GM19438 (cell line): ENCODE data around the gene KLK4.
"Not testable (repeated sequence)": the region's sequence is repeated elsewhere in the genome, so short reads cannot be mapped to it uniquely, and the experiment has no call there.

Source experiments
- ATAC-seq: cut with Tn5 transposase; IDR thresholded peaks from one replicate; pipeline ENCODE4 v1.9.1; 2021; ENCODE audit warnings: low read depth; ENCODE audit not compliant: unreplicated experiment

Gene KLK4

GRCh38 chr19:50916069-50916468 lies 4.9 kb upstream of the KLK4 start:
- no peak for ATAC-seq

- no peak for ATAC-seq
Observed at GRCh38 chr19:50912727-50913716, 1.8 kb upstream of the KLK4 start.

- no peak for ATAC-seq
Observed at GRCh38 chr19:50912102-50912599, 956 bp upstream of the KLK4 start.

- ATAC-seq, result no peak
Observed at GRCh38 chr19:50910722-50911121, 473 bp downstream of the KLK4 start.

GRCh38 chr19:50909240-50910070 lies 1.7 kb downstream of the KLK4 start:
- peak; percentile 60 for ATAC-seq

- no peak for ATAC-seq
Observed at GRCh38 chr19:50908336-50908735, 2.9 kb downstream of the KLK4 start.

GRCh38 chr19:50906217-50906616 lies 5.0 kb downstream of the KLK4 start:
- ATAC-seq, result no peak

- no peak for ATAC-seq
Observed at GRCh38 chr19:50902640-50903039, 8.6 kb downstream of the KLK4 start.

GRCh38 chr19:50899569-50899968 lies 11.6 kb downstream of the KLK4 start:
- no peak for ATAC-seq

GRCh38 chr19:50898018-50898417 lies 13.2 kb downstream of the KLK4 start:
- ATAC-seq, result no peak

- no peak for ATAC-seq
Observed at GRCh38 chr19:50897612-50898011, 13.6 kb downstream of the KLK4 start.

GRCh38 chr19:50897191-50897607 lies 14.0 kb downstream of the KLK4 start:
- peak; percentile 17 for ATAC-seq

- ATAC-seq, result peak; percentile 85
Observed at GRCh38 chr19:50896591-50897190, 14.5 kb downstream of the KLK4 start.

GRCh38 chr19:50896089-50896590 lies 15.1 kb downstream of the KLK4 start:
- not testable (repeated sequence) for ATAC-seq

- no peak for ATAC-seq
Observed at GRCh38 chr19:50894478-50895356, 16.5 kb downstream of the KLK4 start.

GRCh38 chr19:50893047-50893736 lies 18.0 kb downstream of the KLK4 start:
- ATAC-seq, result no peak

GRCh38 chr19:50891253-50891625 lies 20.0 kb downstream of the KLK4 start:
- ATAC-seq, result no peak

GRCh38 chr19:50890422-50891252 lies 20.6 kb downstream of the KLK4 start:
- no peak for ATAC-seq
